Endothelial cell (in vitro differentiated cells): Measurements from ENCODE around the gene MTX3. TPM values are rescaled to one million over a fixed set of nuclear protein-coding genes. Genes with fewer than 3 reads are reported as not detected.

Experiments used
- DNase-seq: peaks from one replicate; pipeline ENCODE4 v3.0.0; 2021; ENCODE audit warnings: low spot score
- H3K27ac Mint-ChIP-seq: one replicate; pipeline ENCODE4 v1.8.0; 2021; ENCODE audit warnings: mixed read lengths, inconsistent platforms; ENCODE audit not compliant: unreplicated experiment
- H3K27me3 Mint-ChIP-seq: one replicate; pipeline ENCODE4 v1.8.0; 2021; ENCODE audit warnings: mild to moderate bottlenecking, moderate library complexity, mixed read lengths, inconsistent platforms; ENCODE audit not compliant: unreplicated experiment
- H3K36me3 Mint-ChIP-seq: one replicate; pipeline ENCODE4 v1.8.0; 2021; ENCODE audit warnings: mild to moderate bottlenecking, low read depth, mixed read lengths, inconsistent platforms; ENCODE audit not compliant: unreplicated experiment
- H3K4me1 Mint-ChIP-seq: one replicate; pipeline ENCODE4 v1.8.0; 2021; ENCODE audit warnings: mild to moderate bottlenecking, mixed read lengths, inconsistent platforms; ENCODE audit not compliant: unreplicated experiment
- H3K4me3 Mint-ChIP-seq: one replicate; pipeline ENCODE4 v1.8.0; 2021; ENCODE audit warnings: mild to moderate bottlenecking, mixed read lengths, inconsistent platforms; ENCODE audit not compliant: unreplicated experiment
- H3K9me3 Mint-ChIP-seq: one replicate; pipeline ENCODE4 v1.8.0; 2021; ENCODE audit warnings: mixed read lengths, inconsistent platforms; ENCODE audit not compliant: unreplicated experiment
- total RNA-seq: library from RNA; stranded (reverse); fragmentation: NEBNext Ultra II Directional; extraction: Animal tissue kit (Norgen Biotek cat#: 25700); gene quantifications from one replicate; pipeline ENCODE4 v1.2.1, GENCODE V29; 2021; ENCODE audit not compliant: unreplicated experiment
- TF ChIP-seq, protein P1 (sequence below): fragments of 200-600 bp; sonication (generic); IDR thresholded peaks from one replicate; pipeline ENCODE4 v1.5.0; 2021; ENCODE audit warnings: antibody characterized with exemption; ENCODE audit not compliant: unreplicated experiment

MTX3 gene
- total RNA-seq, 1 donor from 2014 or later: 13.1 TPM

DNA sequence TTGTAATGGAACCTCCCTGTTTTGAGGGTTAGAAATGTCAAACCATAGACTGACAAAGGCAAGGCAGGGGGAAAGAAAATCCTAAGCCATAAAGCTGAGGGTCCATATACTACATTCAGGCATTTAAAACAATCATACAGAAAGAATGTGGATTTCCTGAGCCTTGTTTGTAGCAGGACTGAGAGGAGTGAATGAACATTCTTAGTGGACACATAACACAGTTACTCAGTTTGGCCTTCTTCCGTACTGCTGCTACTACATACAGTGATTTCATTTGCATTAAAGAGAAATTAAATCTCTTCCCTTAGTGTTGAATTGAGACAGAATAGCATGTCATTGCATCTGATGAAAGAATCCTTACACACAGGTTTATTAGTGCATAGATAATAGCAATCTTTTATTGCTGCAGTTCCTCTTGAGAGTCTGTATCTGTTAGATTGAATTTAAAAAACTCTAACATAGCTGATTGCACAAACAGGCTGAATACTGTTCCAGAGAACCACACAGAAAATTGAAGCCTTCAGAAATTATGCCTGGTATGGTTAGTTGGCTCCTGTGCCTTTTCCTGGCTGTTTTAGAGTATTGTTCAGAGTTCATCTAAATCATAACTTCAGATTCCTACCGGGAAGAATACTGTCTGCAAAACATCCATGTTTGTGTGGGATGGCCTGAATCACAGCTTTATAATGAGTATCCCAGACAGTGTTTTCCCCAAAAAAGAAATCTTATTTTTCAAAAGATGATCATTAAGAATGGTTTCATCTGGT, 2.0 kb upstream of the MTX3 start:
- TF ChIP-seq, protein P1, sequence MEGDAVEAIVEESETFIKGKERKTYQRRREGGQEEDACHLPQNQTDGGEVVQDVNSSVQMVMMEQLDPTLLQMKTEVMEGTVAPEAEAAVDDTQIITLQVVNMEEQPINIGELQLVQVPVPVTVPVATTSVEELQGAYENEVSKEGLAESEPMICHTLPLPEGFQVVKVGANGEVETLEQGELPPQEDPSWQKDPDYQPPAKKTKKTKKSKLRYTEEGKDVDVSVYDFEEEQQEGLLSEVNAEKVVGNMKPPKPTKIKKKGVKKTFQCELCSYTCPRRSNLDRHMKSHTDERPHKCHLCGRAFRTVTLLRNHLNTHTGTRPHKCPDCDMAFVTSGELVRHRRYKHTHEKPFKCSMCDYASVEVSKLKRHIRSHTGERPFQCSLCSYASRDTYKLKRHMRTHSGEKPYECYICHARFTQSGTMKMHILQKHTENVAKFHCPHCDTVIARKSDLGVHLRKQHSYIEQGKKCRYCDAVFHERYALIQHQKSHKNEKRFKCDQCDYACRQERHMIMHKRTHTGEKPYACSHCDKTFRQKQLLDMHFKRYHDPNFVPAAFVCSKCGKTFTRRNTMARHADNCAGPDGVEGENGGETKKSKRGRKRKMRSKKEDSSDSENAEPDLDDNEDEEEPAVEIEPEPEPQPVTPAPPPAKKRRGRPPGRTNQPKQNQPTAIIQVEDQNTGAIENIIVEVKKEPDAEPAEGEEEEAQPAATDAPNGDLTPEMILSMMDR: no peak
- Mint-ChIP-seq H3K36me3 (no peaks in the 10 kb centered on the region), H3K27ac (no peak overlapping the region), H3K4me1 (peaks cover 14% of the 10 kb centered on the region), H3K27me3 (no peaks in the 10 kb centered on the region), H3K4me3 (no peak overlapping the region), H3K9me3 (no peaks in the 10 kb centered on the region)
- DNase-seq: no peak

GRCh38 chr5:79990205-79990597, 861 bp downstream of the MTX3 start:
- Mint-ChIP-seq H3K27me3 (no peaks in the 10 kb centered on the region), H3K4me3 (peak overlapping the region; percentile 95), H3K27ac (peak overlapping the region; percentile 32), H3K4me1 (peaks cover 14% of the 10 kb centered on the region), H3K36me3 (peaks cover 5% of the 10 kb centered on the region), H3K9me3 (no peaks in the 10 kb centered on the region)
- TF ChIP-seq, protein P1: no peak
- DNase-seq: no peak

- DNase-seq: no peak
- Mint-ChIP-seq H3K4me1 (peaks cover 7% of the 10 kb centered on the region), H3K27me3 (no peaks in the 10 kb centered on the region), H3K9me3 (no peaks in the 10 kb centered on the region), H3K4me3 (no peak overlapping the region), H3K27ac (no peak overlapping the region), H3K36me3 (peaks cover 12% of the 10 kb centered on the region)
- TF ChIP-seq, protein P1: no peak
Observed at GRCh38 chr5:79986260-79986659, 4.8 kb downstream of the MTX3 start.

- Mint-ChIP-seq H3K27ac (no peak overlapping the region), H3K4me3 (no peak overlapping the region), H3K36me3 (peaks cover 12% of the 10 kb centered on the region), H3K27me3 (no peaks in the 10 kb centered on the region), H3K9me3 (no peaks in the 10 kb centered on the region), H3K4me1 (peaks cover 4% of the 10 kb centered on the region)
- DNase-seq: no peak
- TF ChIP-seq, protein P1: no peak
Observed at GRCh38 chr5:79985288-79985687, 5.8 kb downstream of the MTX3 start.

DNA sequence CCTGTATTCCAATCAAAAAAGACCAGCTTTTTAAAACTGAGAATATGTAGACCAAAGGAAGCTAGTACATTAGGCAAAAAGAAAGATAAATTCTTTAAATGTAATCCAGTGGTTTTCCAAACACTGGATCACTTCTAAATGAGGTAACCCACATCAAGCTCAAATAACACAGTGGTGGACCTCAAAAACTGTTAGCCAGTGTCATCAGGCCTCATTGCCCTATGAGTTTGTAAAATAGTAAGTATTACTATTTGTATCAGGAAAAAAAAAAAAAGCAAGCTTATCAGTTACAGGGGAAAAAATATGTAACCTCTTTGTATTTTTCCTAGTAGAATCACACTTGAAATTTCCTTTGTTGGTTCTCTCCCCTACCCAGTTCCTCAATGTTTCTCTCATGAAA, 6.7 kb downstream of the MTX3 start:
- H3K36me3 Mint-ChIP-seq: peaks cover 12% of the 10 kb centered on the region
- TF ChIP-seq, protein P1: no peak
- no peak overlapping the region for H3K27ac Mint-ChIP-seq
- no peak overlapping the region for H3K4me3 Mint-ChIP-seq
- H3K27me3 Mint-ChIP-seq: no peaks in the 10 kb centered on the region
- DNase-seq: no peak
- no peaks in the 10 kb centered on the region for H3K4me1 Mint-ChIP-seq
- no peaks in the 10 kb centered on the region for H3K9me3 Mint-ChIP-seq
